ENCODE data around the gene MATR3.
"Not testable (repeated sequence)": the region's sequence is repeated elsewhere in the genome, so short reads cannot be mapped to it uniquely, and the experiment has no call there.

The MATR3 gene

DNA sequence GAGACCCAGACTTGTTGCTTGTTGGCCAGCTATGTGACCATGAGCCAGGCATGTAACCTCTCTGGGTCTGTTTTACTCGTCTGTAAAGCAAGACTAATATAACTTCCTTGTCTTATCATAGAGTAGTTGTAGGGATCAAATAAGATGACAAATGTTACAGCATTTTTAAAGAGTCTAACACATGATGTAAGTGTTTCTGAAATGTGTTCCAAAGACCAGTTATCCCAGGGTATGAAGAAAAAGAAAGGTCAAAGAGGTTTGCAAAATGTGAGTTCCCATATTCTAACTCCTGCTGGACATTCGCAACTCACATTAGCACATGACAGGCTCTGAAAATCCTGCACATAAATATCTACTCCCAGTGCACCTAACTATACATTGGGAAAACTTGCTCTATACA, 28.5 kb upstream of the MATR3 start:
- H3K4me1 Mint-ChIP-seq (ENCODE audit: low read depth) = peaks cover 11% of the 10 kb centered on the region
- no peaks in the 10 kb centered on the region for H3K9me3 Mint-ChIP-seq
- no peak for DNase-seq (ENCODE audit: low spot score)
- no peak overlapping the region for H3K4me3 Mint-ChIP-seq
- no peaks in the 10 kb centered on the region for H3K36me3 Mint-ChIP-seq (ENCODE audit: low read depth)
- H3K27ac Mint-ChIP-seq = no peak overlapping the region
- peaks cover 9% of the 10 kb centered on the region for H3K27me3 Mint-ChIP-seq (ENCODE audit: low read depth)

GRCh38 chr5:139266236-139266635, 27.3 kb upstream of the MATR3 start:
- Mint-ChIP-seq H3K4me1 (ENCODE audit: low read depth) (peaks cover 11% of the 10 kb centered on the region), H3K27me3 (ENCODE audit: low read depth) (no peaks in the 10 kb centered on the region), H3K4me3 (no peak overlapping the region), H3K27ac (no peak overlapping the region), H3K9me3 (no peaks in the 10 kb centered on the region), H3K36me3 (ENCODE audit: low read depth) (no peaks in the 10 kb centered on the region)
- no peak for DNase-seq (ENCODE audit: low spot score)

DNA sequence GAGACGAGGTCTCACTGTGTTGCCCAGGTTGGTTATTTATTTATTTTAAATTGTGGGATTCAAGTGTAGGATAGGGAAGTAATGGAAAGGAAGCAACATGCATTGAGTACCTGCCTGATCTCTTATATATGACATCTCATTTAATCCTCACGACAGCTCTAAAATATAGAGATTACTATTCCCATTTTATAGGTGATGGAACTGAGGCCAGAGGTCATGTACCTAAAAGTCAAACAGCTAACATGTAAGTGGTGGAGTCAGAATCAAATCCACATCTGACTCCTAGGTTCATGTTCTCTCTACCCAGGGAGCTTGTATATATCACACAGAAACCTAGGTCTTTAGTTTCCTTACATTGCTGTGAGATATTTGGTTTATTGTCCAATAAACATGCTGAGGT, 26.1 kb upstream of the MATR3 start:
- H3K4me3 Mint-ChIP-seq = no peak overlapping the region
- peaks cover 13% of the 10 kb centered on the region for H3K4me1 Mint-ChIP-seq (ENCODE audit: low read depth)
- H3K27ac Mint-ChIP-seq = no peak overlapping the region
- H3K27me3 Mint-ChIP-seq (ENCODE audit: low read depth) = no peaks in the 10 kb centered on the region
- no peaks in the 10 kb centered on the region for H3K36me3 Mint-ChIP-seq (ENCODE audit: low read depth)
- no peak for DNase-seq (ENCODE audit: low spot score)
- H3K9me3 Mint-ChIP-seq = no peaks in the 10 kb centered on the region

- H3K4me3 Mint-ChIP-seq = no peak overlapping the region
- peaks cover 20% of the 10 kb centered on the region for H3K4me1 Mint-ChIP-seq (ENCODE audit: low read depth)
- no peaks in the 10 kb centered on the region for H3K9me3 Mint-ChIP-seq
- no peak for DNase-seq (ENCODE audit: low spot score)
- H3K27ac Mint-ChIP-seq = no peak overlapping the region
- H3K36me3 Mint-ChIP-seq (ENCODE audit: low read depth) = no peaks in the 10 kb centered on the region
- no peaks in the 10 kb centered on the region for H3K27me3 Mint-ChIP-seq (ENCODE audit: low read depth)
Measured at GRCh38 chr5:139268364-139269202, 25.0 kb upstream of the MATR3 start.

DNA sequence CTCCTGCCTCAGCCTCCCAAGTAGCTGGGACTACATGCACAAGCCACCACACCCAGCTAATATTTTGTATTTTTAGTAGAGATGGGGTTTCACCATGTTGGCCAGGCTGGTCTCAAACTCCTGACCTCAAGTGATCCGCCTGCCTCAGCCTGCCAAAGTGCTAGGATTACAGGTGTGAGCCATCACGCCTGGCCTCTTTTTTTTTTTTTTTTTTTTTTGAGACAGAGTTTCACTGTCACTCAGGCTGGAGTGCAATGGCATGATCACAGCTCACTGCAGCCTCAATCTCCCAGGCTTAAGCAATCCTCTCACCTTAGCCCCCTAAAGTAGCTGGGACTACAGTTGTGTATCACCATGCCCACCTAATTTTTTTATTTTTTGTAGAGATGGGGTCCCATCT, 22.8 kb upstream of the MATR3 start:
- not testable (repeated sequence) for H3K36me3 Mint-ChIP-seq (ENCODE audit: low read depth); DNase-seq (ENCODE audit: low spot score); H3K9me3 Mint-ChIP-seq; H3K27me3 Mint-ChIP-seq (ENCODE audit: low read depth); H3K4me3 Mint-ChIP-seq; H3K27ac Mint-ChIP-seq
- H3K4me1 Mint-ChIP-seq (ENCODE audit: low read depth) = peaks cover 26% of the 10 kb centered on the region

- Mint-ChIP-seq H3K27ac (no peak overlapping the region), H3K9me3 (no peaks in the 10 kb centered on the region), H3K4me3 (no peak overlapping the region), H3K27me3 (ENCODE audit: low read depth) (no peaks in the 10 kb centered on the region), H3K4me1 (ENCODE audit: low read depth) (peaks cover 33% of the 10 kb centered on the region), H3K36me3 (ENCODE audit: low read depth) (peaks cover 11% of the 10 kb centered on the region)
- no peak for DNase-seq (ENCODE audit: low spot score)
Measured at GRCh38 chr5:139271201-139272027, 22.1 kb upstream of the MATR3 start.

GRCh38 chr5:139272471-139273321, 20.8 kb upstream of the MATR3 start:
- Mint-ChIP-seq H3K4me3 (peak overlapping the region; percentile 78), H3K27ac (peak overlapping the region; percentile 60), H3K4me1 (ENCODE audit: low read depth) (peaks cover 42% of the 10 kb centered on the region), H3K36me3 (ENCODE audit: low read depth) (peaks cover 21% of the 10 kb centered on the region), H3K27me3 (ENCODE audit: low read depth) (no peaks in the 10 kb centered on the region), H3K9me3 (no peaks in the 10 kb centered on the region)
- DNase-seq (ENCODE audit: low spot score) = peak; percentile 30

GRCh38 chr5:139273322-139273571, 20.3 kb upstream of the MATR3 start:
- H3K4me1 Mint-ChIP-seq (ENCODE audit: low read depth) = peaks cover 40% of the 10 kb centered on the region
- DNase-seq (ENCODE audit: low spot score) = no peak
- H3K36me3 Mint-ChIP-seq (ENCODE audit: low read depth) = peaks cover 23% of the 10 kb centered on the region
- peak overlapping the region; percentile 60 for H3K27ac Mint-ChIP-seq
- H3K9me3 Mint-ChIP-seq = no peaks in the 10 kb centered on the region
- peak overlapping the region; percentile 78 for H3K4me3 Mint-ChIP-seq
- no peaks in the 10 kb centered on the region for H3K27me3 Mint-ChIP-seq (ENCODE audit: low read depth)

DNA sequence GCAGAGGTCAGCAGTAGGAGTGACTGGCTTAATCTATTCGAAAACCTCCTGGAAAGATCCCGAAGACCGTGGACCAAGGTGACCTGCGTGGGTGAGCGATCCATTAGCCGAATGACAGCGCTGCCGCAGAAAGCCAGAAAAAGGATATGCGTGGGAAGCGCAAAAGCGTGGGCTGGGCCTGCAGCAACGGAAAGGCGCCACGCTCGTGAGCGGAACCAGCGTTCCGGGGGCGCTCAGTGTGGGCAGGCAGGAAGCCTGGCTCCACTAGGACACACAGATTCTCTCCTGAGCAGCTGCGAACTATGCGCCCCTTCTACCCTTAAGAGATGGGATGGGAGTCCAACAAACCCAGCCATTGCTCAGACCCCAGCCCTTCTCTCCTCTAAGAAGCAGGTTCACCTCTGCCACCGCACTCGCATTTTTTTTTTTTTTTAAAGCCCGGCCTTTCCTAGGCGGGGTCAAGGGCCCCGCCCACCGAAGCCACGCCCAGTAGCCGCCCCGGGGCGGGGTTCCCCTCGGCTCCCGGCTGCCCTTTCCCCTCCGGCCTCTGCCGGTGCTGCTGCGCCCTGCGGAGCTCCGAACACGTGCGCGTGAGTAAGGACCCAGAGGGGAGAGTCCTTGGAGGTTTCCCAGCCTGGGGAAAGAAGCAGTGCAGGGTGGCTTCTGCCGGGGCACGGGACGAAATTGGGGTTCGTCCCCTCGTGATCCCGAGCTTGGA, 19.8 kb upstream of the MATR3 start:
- peak overlapping the region; percentile 78 for H3K4me3 Mint-ChIP-seq
- H3K9me3 Mint-ChIP-seq = no peaks in the 10 kb centered on the region

DNA sequence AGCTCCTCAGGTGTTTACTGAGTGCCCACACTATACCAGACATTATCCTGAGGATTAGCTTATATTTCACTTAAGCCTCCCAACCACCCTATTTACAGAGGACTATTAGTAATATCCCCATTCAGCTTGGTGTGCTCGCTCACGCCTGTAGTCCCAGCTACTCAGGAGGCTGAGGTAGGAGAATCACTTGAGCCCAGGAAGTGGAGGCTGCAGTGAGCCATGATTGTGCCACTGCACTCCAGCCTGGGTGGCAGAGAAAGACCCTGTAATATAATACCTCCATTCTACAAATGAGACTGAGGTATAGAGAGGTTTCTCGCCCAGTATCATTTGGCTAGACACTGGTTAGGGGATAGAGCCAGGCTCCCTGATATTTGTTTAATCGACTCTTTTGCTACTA, 18.0 kb upstream of the MATR3 start:
- Mint-ChIP-seq H3K9me3 (no peaks in the 10 kb centered on the region), H3K27me3 (ENCODE audit: low read depth) (no peaks in the 10 kb centered on the region), H3K4me3 (peak overlapping the region; percentile 78), H3K27ac (peak overlapping the region; percentile 70), H3K36me3 (ENCODE audit: low read depth) (peaks cover 30% of the 10 kb centered on the region), H3K4me1 (ENCODE audit: low read depth) (peaks cover 45% of the 10 kb centered on the region)
- no peak for DNase-seq (ENCODE audit: low spot score)

More for the DNA sequence above, 19.8 kb upstream of the MATR3 start:
- Mint-ChIP-seq H3K27ac (peak overlapping the region; percentile 60), H3K27me3 (ENCODE audit: low read depth) (no peaks in the 10 kb centered on the region), H3K4me1 (ENCODE audit: low read depth) (peaks cover 38% of the 10 kb centered on the region), H3K36me3 (ENCODE audit: low read depth) (peaks cover 23% of the 10 kb centered on the region)
- DNase-seq (ENCODE audit: low spot score) = peak; percentile 89

GRCh38 chr5:139275956-139276355, 17.6 kb upstream of the MATR3 start:
- peaks cover 33% of the 10 kb centered on the region for H3K36me3 Mint-ChIP-seq (ENCODE audit: low read depth)
- H3K9me3 Mint-ChIP-seq = no peaks in the 10 kb centered on the region
- H3K27me3 Mint-ChIP-seq (ENCODE audit: low read depth) = no peaks in the 10 kb centered on the region
- H3K4me3 Mint-ChIP-seq = peak overlapping the region; percentile 78
- no peak for DNase-seq (ENCODE audit: low spot score)
- no peak overlapping the region for H3K27ac Mint-ChIP-seq
- H3K4me1 Mint-ChIP-seq (ENCODE audit: low read depth) = peaks cover 48% of the 10 kb centered on the region

DNA sequence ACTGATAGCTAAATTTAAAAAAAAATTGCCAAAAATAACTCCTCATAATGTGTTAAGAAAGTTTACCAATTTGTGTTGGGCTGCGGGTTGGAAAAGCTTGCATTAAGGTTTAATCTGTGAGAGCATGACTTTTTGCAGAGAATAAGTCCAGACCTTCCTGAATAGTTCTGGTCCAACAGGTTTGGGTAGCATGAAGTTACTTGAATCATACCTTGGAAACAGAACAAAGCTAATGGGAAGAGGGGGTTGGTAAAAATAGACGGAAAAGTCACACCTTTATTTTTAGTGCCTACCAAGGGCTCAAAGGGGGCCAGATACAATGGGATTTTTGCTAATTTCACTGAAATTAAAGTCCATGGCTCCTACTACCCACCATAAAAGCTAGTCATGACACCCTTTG, 17.1 kb upstream of the MATR3 start:
- DNase-seq (ENCODE audit: low spot score) = no peak
- peak overlapping the region; percentile 20 for H3K27ac Mint-ChIP-seq

GRCh38 chr5:139277171-139277570, 16.4 kb upstream of the MATR3 start:
- no peaks in the 10 kb centered on the region for H3K9me3 Mint-ChIP-seq
- peak overlapping the region; percentile 62 for H3K27ac Mint-ChIP-seq

More for the DNA sequence above, 17.1 kb upstream of the MATR3 start:
- peak overlapping the region; percentile 78 for H3K4me3 Mint-ChIP-seq
- peaks cover 33% of the 10 kb centered on the region for H3K36me3 Mint-ChIP-seq (ENCODE audit: low read depth)
- H3K27me3 Mint-ChIP-seq (ENCODE audit: low read depth) = no peaks in the 10 kb centered on the region
- H3K9me3 Mint-ChIP-seq = no peaks in the 10 kb centered on the region
- H3K4me1 Mint-ChIP-seq (ENCODE audit: low read depth) = peaks cover 48% of the 10 kb centered on the region

More at GRCh38 chr5:139277171-139277570, 16.4 kb upstream of the MATR3 start:
- Mint-ChIP-seq H3K4me3 (peak overlapping the region; percentile 45), H3K36me3 (ENCODE audit: low read depth) (peaks cover 37% of the 10 kb centered on the region), H3K4me1 (ENCODE audit: low read depth) (peaks cover 45% of the 10 kb centered on the region), H3K27me3 (ENCODE audit: low read depth) (no peaks in the 10 kb centered on the region)
- DNase-seq (ENCODE audit: low spot score) = no peak
